Skeletal muscle tissue (tissue), 4 donors: Measurements from ENCODE around the gene USH1C. TPM values are rescaled to one million over a fixed set of nuclear protein-coding genes. Genes with fewer than 3 reads are reported as not detected.

ENCODE experiments used
- H3K27ac ChIP-seq: one replicate; pipeline ENCODE4 v1.7.0; 2013; ENCODE audit warnings: mild to moderate bottlenecking, low read depth, low read length, inconsistent platforms
- H3K27me3 ChIP-seq, 3 donors: one replicate each; pipeline ENCODE4 v1.7.0; 2013; ENCODE audit warnings: low read length in 3 of 3; ENCODE audit not compliant: control insufficient read depth in 3 of 3, insufficient read depth in 3 of 3
- H3K36me3 ChIP-seq, 3 donors: one replicate each; pipeline ENCODE4 v1.7.0; 2013; ENCODE audit warnings: low read length in 3 of 3; ENCODE audit not compliant: control insufficient read depth in 3 of 3, insufficient read depth in 3 of 3
- H3K4me1 ChIP-seq, 3 donors: one replicate each; pipeline ENCODE4 v1.7.0; 2013; ENCODE audit warnings: low read length in 3 of 3, mild to moderate bottlenecking in 3 of 3; ENCODE audit not compliant: control insufficient read depth in 3 of 3, insufficient read depth in 3 of 3
- H3K4me3 ChIP-seq, 3 donors: one replicate each; pipeline ENCODE4 v1.7.0; 2013; ENCODE audit warnings: low read length in 3 of 3
- H3K9ac ChIP-seq, 3 donors: one replicate each; pipeline ENCODE4 v1.7.0; 2013; ENCODE audit warnings: low read length in 3 of 3, mild to moderate bottlenecking in 3 of 3, moderate library complexity in 2 of 3, low read depth in 1 of 3
- H3K9me3 ChIP-seq, 3 donors: one replicate each; pipeline ENCODE4 v1.7.0; 2013; ENCODE audit warnings: low read length in 3 of 3; ENCODE audit not compliant: control insufficient read depth in 3 of 3
- total RNA-seq: library from RNA; depleted of rRNA; stranded (reverse); fragments of >200 nt; gene quantifications from one replicate; pipeline ENCODE4 v1.2.3, GENCODE V29; 2014
- donor health status: Osteomylitis.

USH1C gene
- total RNA-seq, 1 donor from 2014 or later = not detected

DNA sequence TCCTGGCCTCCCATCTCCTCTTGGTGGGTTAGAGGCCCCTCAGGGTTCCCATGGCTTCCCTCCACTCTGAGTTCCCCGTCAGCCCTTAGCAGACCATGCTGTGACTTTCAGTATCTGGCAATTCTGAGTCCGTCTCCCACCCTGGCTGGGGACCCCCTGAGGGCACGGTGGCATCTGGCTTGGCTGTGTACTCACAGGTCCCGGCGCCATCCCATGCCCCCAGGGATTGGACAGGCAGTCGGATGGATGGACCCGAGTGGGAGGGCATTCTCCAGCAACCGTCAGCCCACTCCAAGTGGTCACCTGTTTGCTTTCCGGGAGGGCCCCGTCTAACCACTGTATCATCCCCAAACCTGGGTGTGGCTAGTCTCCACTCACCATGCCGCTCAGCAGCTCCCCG lies 43.5 kb downstream of the USH1C start:
- H3K27ac ChIP-seq = no peak overlapping the region
- peaks cover 0 to 3% (median 2%) of the 10 kb centered on the region in 3 donors for H3K27me3 ChIP-seq
- H3K4me3 ChIP-seq = no peak overlapping the region
- H3K36me3 ChIP-seq = no peaks in the 10 kb centered on the region
- peaks cover 14 to 19% (median 17%) of the 10 kb centered on the region in 3 donors for H3K4me1 ChIP-seq
- H3K9ac ChIP-seq = no peak overlapping the region
- H3K9me3 ChIP-seq = no peaks in the 10 kb centered on the region

- Histone ChIP-seq H3K4me3 (no peak overlapping the region), H3K27ac (no peak overlapping the region), H3K27me3 (peaks cover 0 to 7% (median 2%) of the 10 kb centered on the region in 3 donors), H3K36me3 (no peaks in the 10 kb centered on the region), H3K9me3 (no peaks in the 10 kb centered on the region), H3K9ac (no peak overlapping the region), H3K4me1 (peaks cover 0 to 2% (median 0%) of the 10 kb centered on the region in 3 donors)
These were observed 45.7 kb downstream of the USH1C start for GRCh38 chr11:17498475-17498874.

DNA sequence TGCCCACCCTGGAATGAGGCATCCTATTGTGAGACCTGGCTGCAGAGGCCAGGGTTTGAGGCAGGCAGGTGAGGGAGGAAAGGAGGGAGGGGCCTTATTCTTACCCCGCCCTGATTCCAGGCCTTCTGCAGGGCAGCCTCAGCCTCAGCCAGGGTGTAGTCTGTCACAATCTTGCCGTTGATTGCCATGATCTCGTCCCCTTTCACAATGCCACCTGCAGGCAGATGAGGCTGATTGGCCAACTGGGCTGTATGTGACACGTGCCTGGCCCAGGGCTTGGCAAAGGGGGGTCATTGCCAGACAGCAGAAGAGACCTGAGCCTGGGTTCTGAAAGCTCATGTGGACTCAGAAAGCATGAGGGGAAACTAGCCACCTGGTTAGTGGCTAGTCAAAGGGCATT lies 46.2 kb downstream of the USH1C start:
- H3K9me3 ChIP-seq = no peaks in the 10 kb centered on the region
- H3K4me3 ChIP-seq = no peak overlapping the region
- peaks cover 0 to 2% (median 0%) of the 10 kb centered on the region in 3 donors for H3K4me1 ChIP-seq
- H3K27me3 ChIP-seq = peaks cover 0 to 7% (median 2%) of the 10 kb centered on the region in 3 donors
- no peak overlapping the region for H3K9ac ChIP-seq
- H3K36me3 ChIP-seq = no peaks in the 10 kb centered on the region
- H3K27ac ChIP-seq = no peak overlapping the region

- Histone ChIP-seq H3K4me3 (no peak overlapping the region), H3K27ac (no peak overlapping the region), H3K9me3 (no peaks in the 10 kb centered on the region), H3K36me3 (no peaks in the 10 kb centered on the region), H3K27me3 (peaks cover 0 to 13% (median 2%) of the 10 kb centered on the region in 3 donors), H3K4me1 (peaks cover 0 to 4% (median 0%) of the 10 kb centered on the region in 3 donors), H3K9ac (no peak overlapping the region)
These were observed 47.8 kb downstream of the USH1C start for GRCh38 chr11:17496406-17496805.

GRCh38 chr11:17494019-17494418 lies 50.2 kb downstream of the USH1C start:
- no peaks in the 10 kb centered on the region for H3K9me3 ChIP-seq
- H3K36me3 ChIP-seq = no peaks in the 10 kb centered on the region
- H3K4me3 ChIP-seq = no peak overlapping the region
- H3K27me3 ChIP-seq = peaks cover 0 to 10% (median 0%) of the 10 kb centered on the region in 3 donors
- H3K9ac ChIP-seq = no peak overlapping the region
- H3K4me1 ChIP-seq = peaks cover 0 to 10% (median 4%) of the 10 kb centered on the region in 3 donors
- H3K27ac ChIP-seq = no peak overlapping the region

GRCh38 chr11:17490938-17491337 lies 53.3 kb downstream of the USH1C start:
- no peaks in the 10 kb centered on the region for H3K36me3 ChIP-seq
- H3K27me3 ChIP-seq = peaks cover 0 to 10% (median 2%) of the 10 kb centered on the region in 3 donors
- peaks cover 0 to 8% (median 4%) of the 10 kb centered on the region in 3 donors for H3K4me1 ChIP-seq
- H3K9me3 ChIP-seq = no peaks in the 10 kb centered on the region
- H3K9ac ChIP-seq = no peak overlapping the region
- no peak overlapping the region for H3K4me3 ChIP-seq
- H3K27ac ChIP-seq = no peak overlapping the region

- Histone ChIP-seq H3K36me3 (no peaks in the 10 kb centered on the region), H3K27ac (no peak overlapping the region), H3K9me3 (no peaks in the 10 kb centered on the region), H3K9ac (no peak overlapping the region), H3K4me1 (peaks cover 0 to 8% (median 4%) of the 10 kb centered on the region in 3 donors), H3K27me3 (peaks cover 0 to 10% (median 2%) of the 10 kb centered on the region in 3 donors), H3K4me3 (no peak overlapping the region)
These were observed 54.0 kb downstream of the USH1C start for GRCh38 chr11:17490232-17490631.

DNA sequence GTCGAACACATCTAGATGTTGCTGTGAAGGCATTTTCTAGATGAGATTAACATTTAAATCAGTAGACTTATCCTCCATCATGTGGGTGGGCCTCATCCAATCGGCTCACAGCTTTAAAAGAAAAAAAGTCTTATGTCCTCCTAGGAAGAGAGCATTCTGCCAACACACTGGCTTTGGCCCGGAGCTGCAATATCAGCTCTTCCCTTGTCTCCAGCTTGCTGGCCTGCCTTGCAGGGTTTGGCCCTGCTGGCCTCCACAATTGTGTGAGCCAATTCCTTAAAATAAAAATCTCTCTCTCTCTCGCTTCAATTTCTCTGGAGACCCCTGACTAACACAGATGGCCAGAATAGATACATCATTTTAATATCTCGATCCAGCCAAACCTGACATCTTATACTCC lies 54.5 kb downstream of the USH1C start:
- no peaks in the 10 kb centered on the region for H3K36me3 ChIP-seq
- H3K27me3 ChIP-seq = peaks cover 0 to 10% (median 2%) of the 10 kb centered on the region in 3 donors
- no peaks in the 10 kb centered on the region for H3K9me3 ChIP-seq
- no peak overlapping the region for H3K27ac ChIP-seq
- no peak overlapping the region for H3K9ac ChIP-seq
- H3K4me3 ChIP-seq = no peak overlapping the region
- peaks cover 0 to 8% (median 4%) of the 10 kb centered on the region in 3 donors for H3K4me1 ChIP-seq

- Histone ChIP-seq H3K9me3 (no peaks in the 10 kb centered on the region), H3K4me1 (peaks cover 0 to 8% (median 4%) of the 10 kb centered on the region in 3 donors), H3K4me3 (no peak overlapping the region), H3K36me3 (no peaks in the 10 kb centered on the region), H3K27ac (no peak overlapping the region), H3K9ac (no peak overlapping the region), H3K27me3 (peaks cover 0 to 6% (median 2%) of the 10 kb centered on the region in 3 donors)
These were observed 55.7 kb downstream of the USH1C start for GRCh38 chr11:17488563-17488962.

GRCh38 chr11:17486646-17487045 lies 57.6 kb downstream of the USH1C start:
- Histone ChIP-seq H3K9me3 (no peaks in the 10 kb centered on the region), H3K36me3 (no peaks in the 10 kb centered on the region), H3K27me3 (peaks cover 0 to 2% (median 0%) of the 10 kb centered on the region in 3 donors), H3K27ac (no peak overlapping the region), H3K4me3 (no peak overlapping the region), H3K4me1 (peaks cover 0 to 6% (median 4%) of the 10 kb centered on the region in 3 donors), H3K9ac (no peak overlapping the region)
